Measurements from ENCODE around the gene TTC23.

DNA sequence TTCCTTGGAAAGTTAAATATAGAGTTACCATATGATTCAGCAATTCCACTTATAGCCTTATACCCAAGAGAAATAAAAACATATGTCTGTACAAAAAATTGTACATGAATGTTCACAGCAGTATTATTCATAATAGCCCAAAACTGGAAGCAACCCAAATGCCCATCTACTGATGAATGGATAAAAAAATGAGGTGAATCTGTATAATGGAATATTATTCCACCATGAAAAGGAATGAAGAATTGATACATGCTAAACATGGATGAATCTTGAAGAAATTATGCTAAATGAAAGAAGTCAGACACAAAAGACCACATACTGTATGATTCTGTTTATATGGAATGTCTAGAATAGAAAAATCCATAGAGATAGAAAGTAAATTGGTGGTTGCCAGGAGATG, 61.4 kb downstream of the TTC23 start:
- TF ChIP-seq, protein P1, sequence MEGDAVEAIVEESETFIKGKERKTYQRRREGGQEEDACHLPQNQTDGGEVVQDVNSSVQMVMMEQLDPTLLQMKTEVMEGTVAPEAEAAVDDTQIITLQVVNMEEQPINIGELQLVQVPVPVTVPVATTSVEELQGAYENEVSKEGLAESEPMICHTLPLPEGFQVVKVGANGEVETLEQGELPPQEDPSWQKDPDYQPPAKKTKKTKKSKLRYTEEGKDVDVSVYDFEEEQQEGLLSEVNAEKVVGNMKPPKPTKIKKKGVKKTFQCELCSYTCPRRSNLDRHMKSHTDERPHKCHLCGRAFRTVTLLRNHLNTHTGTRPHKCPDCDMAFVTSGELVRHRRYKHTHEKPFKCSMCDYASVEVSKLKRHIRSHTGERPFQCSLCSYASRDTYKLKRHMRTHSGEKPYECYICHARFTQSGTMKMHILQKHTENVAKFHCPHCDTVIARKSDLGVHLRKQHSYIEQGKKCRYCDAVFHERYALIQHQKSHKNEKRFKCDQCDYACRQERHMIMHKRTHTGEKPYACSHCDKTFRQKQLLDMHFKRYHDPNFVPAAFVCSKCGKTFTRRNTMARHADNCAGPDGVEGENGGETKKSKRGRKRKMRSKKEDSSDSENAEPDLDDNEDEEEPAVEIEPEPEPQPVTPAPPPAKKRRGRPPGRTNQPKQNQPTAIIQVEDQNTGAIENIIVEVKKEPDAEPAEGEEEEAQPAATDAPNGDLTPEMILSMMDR (IDR thresholded peaks at IDR 0.05) = no peak
- no peak for TF ChIP-seq ZFX (IDR thresholded peaks at IDR 0.05; ENCODE audit: borderline replicate concordance)
